Liver (tissue), 9 donors: ENCODE results near the gene MYO6. TPM values are rescaled to one million over a fixed set of nuclear protein-coding genes. Genes with fewer than 3 reads are reported as not detected.

Experiments
- DNase-seq: peaks from one replicate; pipeline ENCODE4 v3.0.0-alpha.2; 2017; ENCODE audit warnings: low spot score
- H3K27ac ChIP-seq, 2 donors: one replicate each; pipeline ENCODE4 v1.7.0; 2013; ENCODE audit warnings: inconsistent platforms in 2 of 2, low read length in 2 of 2, control low read depth in 1 of 2, low read depth in 1 of 2, mild to moderate bottlenecking in 1 of 2
- H3K27me3 ChIP-seq, 4 donors: one replicate each; pipeline versions ENCODE4 v1.6.1 to v1.7.0; 2013; ENCODE audit warnings: low read length in 3 of 4, inconsistent platforms in 1 of 4, mild to moderate bottlenecking in 1 of 4, moderate library complexity in 1 of 4; ENCODE audit not compliant: control insufficient read depth in 4 of 4, insufficient read depth in 4 of 4
- H3K36me3 ChIP-seq, 4 donors: one replicate each; pipeline versions ENCODE4 v1.6.1 to v1.7.0; 2013; ENCODE audit warnings: low read length in 3 of 4, mild to moderate bottlenecking in 3 of 4, low read depth in 1 of 4, moderate library complexity in 1 of 4; ENCODE audit not compliant: control insufficient read depth in 4 of 4, insufficient read depth in 3 of 4
- H3K4me1 ChIP-seq, 4 donors: one replicate each; pipeline versions ENCODE4 v1.6.1 to v1.7.0; 2013; ENCODE audit warnings: low read length in 3 of 4, mild to moderate bottlenecking in 3 of 4, moderate library complexity in 1 of 4; ENCODE audit not compliant: control insufficient read depth in 4 of 4, insufficient read depth in 4 of 4
- H3K4me3 ChIP-seq, 3 donors: one replicate each; pipeline versions ENCODE4 v1.6.1 to v1.7.0; 2013; ENCODE audit warnings: low read length in 3 of 3, control low read depth in 1 of 3, low read depth in 1 of 3, mild to moderate bottlenecking in 1 of 3
- H3K9ac ChIP-seq, 2 donors: one replicate each; pipeline ENCODE4 v1.7.0; 2013; ENCODE audit warnings: low read length in 2 of 2, mild to moderate bottlenecking in 2 of 2, moderate library complexity in 2 of 2, control low read depth in 1 of 2, low read depth in 1 of 2
- H3K9me3 ChIP-seq, 4 donors: one replicate each; pipeline versions ENCODE4 v1.6.1 to v1.7.0; 2013; ENCODE audit warnings: low read length in 3 of 4; ENCODE audit not compliant: control insufficient read depth in 4 of 4
- EGR1 ChIP-seq, 2 donors: IDR thresholded peaks; 2 replicates each; pipeline ENCODE4 v1.6.1; 2016 to 2018; ENCODE audit warnings: antibody characterized with exemption in 2 of 2, low read depth in 2 of 2
- FOXA1 ChIP-seq: IDR thresholded peaks from 2 replicates; pipeline ENCODE4 v1.6.1; 2016; ENCODE audit warnings: antibody characterized with exemption
- FOXA2 ChIP-seq: IDR thresholded peaks from 2 replicates; pipeline ENCODE4 v1.6.1; 2016; ENCODE audit warnings: antibody characterized with exemption
- GABPA ChIP-seq, 2 donors: IDR thresholded peaks in 1 of 2; conservative IDR thresholded peaks in 1 of 2; 2 replicates each; pipeline ENCODE4 v1.6.1; 2016; ENCODE audit warnings: antibody characterized with exemption in 2 of 2, mild to moderate bottlenecking in 1 of 2, moderate library complexity in 1 of 2
- HNF4A ChIP-seq, 2 donors: conservative IDR thresholded peaks; 2 replicates each; pipeline ENCODE4 v1.6.1; 2016; ENCODE audit warnings: antibody characterized with exemption in 2 of 2, mild to moderate bottlenecking in 2 of 2
- HNF4G ChIP-seq: IDR thresholded peaks from 2 replicates; pipeline ENCODE4 v1.6.1; 2016; ENCODE audit warnings: antibody characterized with exemption
- JUND ChIP-seq, 2 donors: IDR thresholded peaks; 2 replicates each; pipeline ENCODE4 v1.6.1; 2016; ENCODE audit warnings: antibody characterized with exemption in 2 of 2
- RAD21 ChIP-seq, 2 donors: IDR thresholded peaks; 2 replicates each; pipeline ENCODE4 v1.6.1; 2016; ENCODE audit warnings: antibody characterized with exemption in 2 of 2, mild to moderate bottlenecking in 2 of 2
- RXRA ChIP-seq, 2 donors: IDR thresholded peaks; 2 replicates each; pipeline ENCODE4 v1.6.1; 2017 to 2018; ENCODE audit warnings: antibody characterized with exemption in 2 of 2, mild to moderate bottlenecking in 1 of 2
- SP1 ChIP-seq: IDR thresholded peaks from 2 replicates; pipeline ENCODE4 v1.6.1; 2018; ENCODE audit warnings: antibody characterized with exemption, mild to moderate bottlenecking
- TAF1 ChIP-seq: conservative IDR thresholded peaks from 2 replicates; pipeline ENCODE4 v1.6.1; 2016; ENCODE audit warnings: antibody characterized with exemption, mild to moderate bottlenecking
- YY1 ChIP-seq: IDR thresholded peaks from 2 replicates; pipeline ENCODE4 v1.6.1; 2016; ENCODE audit warnings: antibody characterized with exemption, mild to moderate bottlenecking
- WGBS: extraction: QIAGEN DNeasy Blood & Tissue Kit; methylation state at CpG from one replicate; pipeline ENCODE4 v1.1.7; 2013; 5-methylcytosine and 5-hydroxymethylcytosine counted together
- polyA plus RNA-seq, 2 donors: library from polyadenylated mRNA; stranded (reverse) in 1 of 2; unstranded in 1 of 2; fragments of 200-250 nt in 1 of 2; fragments of >200 nt in 1 of 2; fragmentation: Nextera tagmentation in 1 of 2; extraction: Ambion mirVana in 1 of 2; gene quantifications; one replicate each; pipeline versions ENCODE4 v1.2.1 to v1.2.3, GENCODE V29; 2013 to 2015
- total RNA-seq, 2 donors: library from RNA; depleted of rRNA; stranded (reverse); fragments of >200 nt; gene quantifications; one replicate each; pipeline ENCODE4 v1.2.3, GENCODE V29; 2014
- TF ChIP-seq, protein P1 (sequence below): IDR thresholded peaks from 2 replicates; pipeline ENCODE4 v1.6.1; 2016; ENCODE audit warnings: antibody characterized with exemption
- TF ChIP-seq, protein P2 (sequence below): IDR thresholded peaks from 2 replicates; pipeline ENCODE4 v1.6.1; 2016; ENCODE audit warnings: antibody characterized with exemption
- TF ChIP-seq, protein P3 (sequence below): IDR thresholded peaks from 2 replicates; pipeline ENCODE4 v1.6.1; 2016; ENCODE audit warnings: antibody characterized with exemption, mild to moderate bottlenecking
- donor health status: healthy.
- donor health status: healthy.
- donor health status: healthy.
- donor health status: healthy.
- donor health status: healthy.

Gene MYO6
- total and polyA plus RNA-seq, 4 donors = 6.5 to 18.3 (median 12.7) TPM

DNA sequence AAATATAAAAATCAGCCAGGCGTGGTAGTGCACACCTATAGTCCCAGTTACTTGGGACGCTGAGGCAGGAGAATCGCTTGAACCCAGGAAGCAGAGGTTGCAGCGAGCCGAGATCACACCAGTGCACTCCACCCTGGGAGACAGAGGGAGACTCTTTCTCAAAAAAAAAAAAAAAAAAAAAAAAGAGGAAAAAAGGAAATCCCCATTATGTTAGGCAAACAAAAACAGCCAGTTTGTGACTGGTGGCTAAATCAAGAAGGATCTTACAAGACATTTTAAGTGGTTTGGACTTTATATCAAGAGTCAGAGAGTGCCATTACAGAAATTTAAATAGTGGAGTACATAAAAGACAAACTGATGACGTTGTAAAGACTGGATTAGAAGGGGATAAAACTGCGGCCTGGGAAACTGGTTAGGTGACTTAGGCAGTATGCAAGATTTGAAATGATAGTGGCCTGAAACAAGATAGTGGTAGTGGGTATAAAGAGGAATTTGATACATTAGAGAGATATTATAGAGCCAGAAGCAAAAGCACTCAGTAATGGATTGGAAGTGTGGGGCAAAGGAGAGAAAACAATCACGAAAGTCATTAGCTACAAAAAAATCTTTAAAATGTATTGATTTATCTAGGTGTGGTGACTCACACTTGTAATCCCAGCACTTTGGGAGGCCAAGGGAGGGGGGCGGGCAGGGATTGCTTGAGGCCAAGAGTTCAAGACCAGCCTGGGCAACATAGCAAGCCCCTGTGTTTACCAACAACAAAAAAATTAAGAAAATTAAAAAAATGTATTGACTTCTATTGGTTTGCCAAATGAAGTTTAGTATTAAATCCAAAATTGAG is 1.7 kb upstream of the MYO6 start:
- TF ChIP-seq HNF4G (no peak), GABPA (IDR thresholded peaks at IDR 0.05 in 1 of 2, conservative IDR thresholded peaks at IDR 0.05 in 1 of 2) (no peak), TAF1 (no peak), RAD21 (IDR thresholded peaks at IDR 0.05) (no peak), YY1 (no peak), FOXA2 (no peak), SP1 (no peak), HNF4A (conservative IDR thresholded peaks at IDR 0.05) (no peak), JUND (IDR thresholded peaks at IDR 0.05) (no peak), RXRA (IDR thresholded peaks at IDR 0.05) (no peak), EGR1 (IDR thresholded peaks at IDR 0.05; ENCODE audit: low read depth in 2 of 2) (no peak), FOXA1 (no peak)
- TF ChIP-seq, protein P1, sequence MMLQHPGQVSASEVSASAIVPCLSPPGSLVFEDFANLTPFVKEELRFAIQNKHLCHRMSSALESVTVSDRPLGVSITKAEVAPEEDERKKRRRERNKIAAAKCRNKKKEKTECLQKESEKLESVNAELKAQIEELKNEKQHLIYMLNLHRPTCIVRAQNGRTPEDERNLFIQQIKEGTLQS = no peak
- TF ChIP-seq, protein P2, sequence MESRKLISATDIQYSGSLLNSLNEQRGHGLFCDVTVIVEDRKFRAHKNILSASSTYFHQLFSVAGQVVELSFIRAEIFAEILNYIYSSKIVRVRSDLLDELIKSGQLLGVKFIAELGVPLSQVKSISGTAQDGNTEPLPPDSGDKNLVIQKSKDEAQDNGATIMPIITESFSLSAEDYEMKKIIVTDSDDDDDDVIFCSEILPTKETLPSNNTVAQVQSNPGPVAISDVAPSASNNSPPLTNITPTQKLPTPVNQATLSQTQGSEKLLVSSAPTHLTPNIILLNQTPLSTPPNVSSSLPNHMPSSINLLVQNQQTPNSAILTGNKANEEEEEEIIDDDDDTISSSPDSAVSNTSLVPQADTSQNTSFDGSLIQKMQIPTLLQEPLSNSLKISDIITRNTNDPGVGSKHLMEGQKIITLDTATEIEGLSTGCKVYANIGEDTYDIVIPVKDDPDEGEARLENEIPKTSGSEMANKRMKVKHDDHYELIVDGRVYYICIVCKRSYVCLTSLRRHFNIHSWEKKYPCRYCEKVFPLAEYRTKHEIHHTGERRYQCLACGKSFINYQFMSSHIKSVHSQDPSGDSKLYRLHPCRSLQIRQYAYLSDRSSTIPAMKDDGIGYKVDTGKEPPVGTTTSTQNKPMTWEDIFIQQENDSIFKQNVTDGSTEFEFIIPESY = no peak
- TF ChIP-seq, protein P3, sequence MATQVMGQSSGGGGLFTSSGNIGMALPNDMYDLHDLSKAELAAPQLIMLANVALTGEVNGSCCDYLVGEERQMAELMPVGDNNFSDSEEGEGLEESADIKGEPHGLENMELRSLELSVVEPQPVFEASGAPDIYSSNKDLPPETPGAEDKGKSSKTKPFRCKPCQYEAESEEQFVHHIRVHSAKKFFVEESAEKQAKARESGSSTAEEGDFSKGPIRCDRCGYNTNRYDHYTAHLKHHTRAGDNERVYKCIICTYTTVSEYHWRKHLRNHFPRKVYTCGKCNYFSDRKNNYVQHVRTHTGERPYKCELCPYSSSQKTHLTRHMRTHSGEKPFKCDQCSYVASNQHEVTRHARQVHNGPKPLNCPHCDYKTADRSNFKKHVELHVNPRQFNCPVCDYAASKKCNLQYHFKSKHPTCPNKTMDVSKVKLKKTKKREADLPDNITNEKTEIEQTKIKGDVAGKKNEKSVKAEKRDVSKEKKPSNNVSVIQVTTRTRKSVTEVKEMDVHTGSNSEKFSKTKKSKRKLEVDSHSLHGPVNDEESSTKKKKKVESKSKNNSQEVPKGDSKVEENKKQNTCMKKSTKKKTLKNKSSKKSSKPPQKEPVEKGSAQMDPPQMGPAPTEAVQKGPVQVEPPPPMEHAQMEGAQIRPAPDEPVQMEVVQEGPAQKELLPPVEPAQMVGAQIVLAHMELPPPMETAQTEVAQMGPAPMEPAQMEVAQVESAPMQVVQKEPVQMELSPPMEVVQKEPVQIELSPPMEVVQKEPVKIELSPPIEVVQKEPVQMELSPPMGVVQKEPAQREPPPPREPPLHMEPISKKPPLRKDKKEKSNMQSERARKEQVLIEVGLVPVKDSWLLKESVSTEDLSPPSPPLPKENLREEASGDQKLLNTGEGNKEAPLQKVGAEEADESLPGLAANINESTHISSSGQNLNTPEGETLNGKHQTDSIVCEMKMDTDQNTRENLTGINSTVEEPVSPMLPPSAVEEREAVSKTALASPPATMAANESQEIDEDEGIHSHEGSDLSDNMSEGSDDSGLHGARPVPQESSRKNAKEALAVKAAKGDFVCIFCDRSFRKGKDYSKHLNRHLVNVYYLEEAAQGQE = no peak
- H3K27ac ChIP-seq = no peak overlapping the region
- no peak overlapping the region for H3K4me3 ChIP-seq
- H3K9me3 ChIP-seq = no peaks in the 10 kb centered on the region
- 80% methylated on average over 9 of the region's 9 CpGs for WGBS
- DNase-seq = no peak
- H3K4me1 ChIP-seq = peaks cover 0 to 8% (median 2%) of the 10 kb centered on the region in 4 donors
- no peak overlapping the region for H3K9ac ChIP-seq
- no peaks in the 10 kb centered on the region for H3K36me3 ChIP-seq
- no peaks in the 10 kb centered on the region for H3K27me3 ChIP-seq

DNA sequence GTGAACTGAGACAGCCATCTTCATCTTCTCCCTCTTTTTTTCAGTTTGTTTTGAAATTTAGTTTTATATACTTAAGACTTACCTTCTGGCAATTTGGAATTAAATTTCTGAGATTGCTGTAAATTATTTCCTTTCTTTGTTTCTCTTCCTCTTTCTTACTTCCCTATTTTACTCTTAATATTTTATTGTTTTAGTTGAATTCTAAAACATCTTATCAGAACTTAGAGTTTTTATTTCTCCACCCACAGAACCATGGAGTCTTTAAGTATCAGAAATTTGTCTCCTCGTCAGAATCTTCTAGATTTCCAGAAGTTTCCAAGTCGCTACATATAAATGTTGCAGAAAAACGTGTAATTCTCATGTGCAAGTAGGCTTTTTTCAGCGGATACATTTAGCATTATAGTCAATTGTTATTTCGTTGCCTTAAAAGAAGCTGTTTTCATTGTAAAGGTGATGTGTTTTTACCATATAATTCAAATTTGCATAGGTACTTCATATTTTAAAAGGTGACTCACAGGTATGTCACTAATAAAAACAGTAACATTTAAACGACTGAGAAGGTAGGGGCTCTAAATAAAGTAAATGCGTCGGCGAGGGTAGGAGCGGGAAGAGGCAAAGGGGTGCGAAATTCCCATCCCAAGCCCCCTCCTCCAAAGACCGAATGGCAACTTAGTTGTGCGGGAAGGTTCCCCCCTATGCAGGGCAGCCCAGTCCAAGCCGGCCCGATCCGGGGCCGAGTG is 866 bp upstream of the MYO6 start:
- H3K27me3 ChIP-seq = no peaks in the 10 kb centered on the region
- H3K4me3 ChIP-seq = peak overlapping the region; percentile 95 to 97 (median 97)
- no peak for DNase-seq
- 17% methylated on average over 17 of the region's 17 CpGs for WGBS
- H3K36me3 ChIP-seq = no peaks in the 10 kb centered on the region
- TF ChIP-seq, protein P3 = no peak
- TF ChIP-seq HNF4G = no peak
- TF ChIP-seq, protein P1 = no peak
- no peak for TF ChIP-seq GABPA (IDR thresholded peaks at IDR 0.05 in 1 of 2, conservative IDR thresholded peaks at IDR 0.05 in 1 of 2)
- no peak for TF ChIP-seq FOXA1
- H3K9ac ChIP-seq = peak overlapping the region; percentile 73 to 93
- H3K27ac ChIP-seq = peak overlapping the region; percentile 86
- H3K4me1 ChIP-seq = peaks cover 0 to 8% (median 2%) of the 10 kb centered on the region in 4 donors
- no peaks in the 10 kb centered on the region for H3K9me3 ChIP-seq
